H9 (cell line): ENCODE measurements around the gene TTC39A. TPM values are rescaled to one million over a fixed set of nuclear protein-coding genes. Genes with fewer than 3 reads are reported as not detected.

Experiments
- DNase-seq: peaks from one replicate; pipeline ENCODE4 v3.0.0-alpha.2; 2017
- H2AFZ ChIP-seq: one replicate; pipeline ENCODE4 v1.6.1; 2013; ENCODE audit warnings: mild to moderate bottlenecking, low read length, control low read depth, moderate library complexity
- H2AK5ac ChIP-seq: 2 replicates; pipeline ENCODE4 v1.6.1; 2013; ENCODE audit warnings: low read length, control low read depth, mixed read lengths; ENCODE audit not compliant: insufficient read length
- H2BK120ac ChIP-seq: one replicate; pipeline ENCODE4 v1.6.1; 2013; ENCODE audit warnings: low read depth, mild to moderate bottlenecking, low read length, control low read depth, inconsistent platforms; ENCODE audit not compliant: poor library complexity, severe bottlenecking
- H2BK12ac ChIP-seq: 2 replicates; pipeline ENCODE4 v1.6.1; 2013; ENCODE audit warnings: low read length, control low read depth, mixed read lengths, low read depth; ENCODE audit not compliant: insufficient read length
- H2BK15ac ChIP-seq: 2 replicates; pipeline ENCODE4 v1.6.1; 2013; ENCODE audit warnings: low read depth, low read length, control low read depth
- H2BK20ac ChIP-seq: one replicate; pipeline ENCODE4 v1.6.1; 2013; ENCODE audit warnings: low read depth, mild to moderate bottlenecking, low read length, control low read depth, inconsistent platforms; ENCODE audit not compliant: poor library complexity, severe bottlenecking
- H2BK5ac ChIP-seq: 2 replicates; pipeline ENCODE4 v1.6.1; 2013; ENCODE audit warnings: low read length, control low read depth, mixed read lengths; ENCODE audit not compliant: insufficient read length
- H3K14ac ChIP-seq: 2 replicates; pipeline ENCODE4 v1.6.1; 2013; ENCODE audit warnings: low read length, control low read depth; ENCODE audit not compliant: insufficient read depth
- H3K18ac ChIP-seq: 2 replicates; pipeline ENCODE4 v1.6.1; 2013; ENCODE audit warnings: low read depth, mild to moderate bottlenecking, mixed read lengths, low read length, control low read depth; ENCODE audit not compliant: insufficient read length
- H3K23ac ChIP-seq: 2 replicates; pipeline ENCODE4 v1.6.1; 2013; ENCODE audit warnings: low read length, control low read depth, mixed read lengths, low read depth; ENCODE audit not compliant: insufficient read length
- H3K23me2 ChIP-seq: 2 replicates; pipeline ENCODE4 v1.6.1; 2013; ENCODE audit warnings: low read depth, mild to moderate bottlenecking, mixed read lengths, low read length, control low read depth; ENCODE audit not compliant: insufficient read length, poor library complexity, severe bottlenecking
- H3K27ac ChIP-seq: 2 replicates; pipeline ENCODE4 v1.5.1; 2013; ENCODE audit warnings: low read length, control low read depth, mixed read lengths, low read depth; ENCODE audit not compliant: insufficient read length
- H3K27me3 ChIP-seq: 2 replicates; pipeline ENCODE4 v1.6.1; 2013; ENCODE audit warnings: low read length, control low read depth, inconsistent platforms; ENCODE audit not compliant: insufficient read depth
- H3K4ac ChIP-seq: 2 replicates; pipeline ENCODE4 v1.6.1; 2013; ENCODE audit warnings: low read depth, mild to moderate bottlenecking, control low read depth, inconsistent platforms, low read length, moderate library complexity
- H3K4me1 ChIP-seq: 2 replicates; pipeline ENCODE4 v1.6.1; 2013; ENCODE audit warnings: low read length, control low read depth, inconsistent platforms; ENCODE audit not compliant: insufficient read depth
- H3K4me2 ChIP-seq: 2 replicates; pipeline ENCODE4 v1.6.1; 2013; ENCODE audit warnings: low read length, control low read depth, mixed read lengths; ENCODE audit not compliant: insufficient read length, insufficient read depth
- H3K56ac ChIP-seq: 2 replicates; pipeline ENCODE4 v1.6.1; 2013; ENCODE audit warnings: low read depth, mild to moderate bottlenecking, mixed read lengths, low read length, control low read depth; ENCODE audit not compliant: insufficient read length
- H3K79me1 ChIP-seq: 2 replicates; pipeline ENCODE4 v1.6.1; 2013; ENCODE audit warnings: low read depth, mild to moderate bottlenecking, moderate library complexity, low read length, control low read depth, inconsistent platforms; ENCODE audit not compliant: insufficient read depth, poor library complexity, severe bottlenecking
- H3K79me2 ChIP-seq: 2 replicates; pipeline ENCODE4 v1.6.1; 2013; ENCODE audit warnings: low read length, control low read depth, inconsistent platforms; ENCODE audit not compliant: insufficient read depth
- H3K9ac ChIP-seq: 2 replicates; pipeline ENCODE4 v1.6.1; 2013; ENCODE audit warnings: low read length, control low read depth, mixed read lengths; ENCODE audit not compliant: insufficient read length; ENCODE audit errors: extremely low read depth
- H3K9me3 ChIP-seq: one replicate; pipeline ENCODE4 v1.6.1; 2013; ENCODE audit warnings: low read depth, low read length, inconsistent platforms; ENCODE audit not compliant: control insufficient read depth
- H3T11ph ChIP-seq: one replicate; pipeline ENCODE4 v1.6.1; 2013; ENCODE audit warnings: mild to moderate bottlenecking, low read length, control low read depth, inconsistent platforms
- H4K20me1 ChIP-seq: one replicate; pipeline ENCODE4 v1.6.1; 2013; ENCODE audit not compliant: control insufficient read depth, insufficient read length, insufficient read depth
- H4K5ac ChIP-seq: 2 replicates; pipeline ENCODE4 v1.6.1; 2013; ENCODE audit warnings: low read depth, mild to moderate bottlenecking, mixed read lengths, low read length, control low read depth; ENCODE audit not compliant: insufficient read length
- H4K8ac ChIP-seq: replicated peaks from 2 replicates; pipeline ENCODE4 v1.6.1; 2013; ENCODE audit warnings: low read length, control low read depth, mixed read lengths, low read depth; ENCODE audit not compliant: insufficient read length
- H4K91ac ChIP-seq: 2 replicates; pipeline ENCODE4 v1.6.1; 2013; ENCODE audit warnings: low read depth, mild to moderate bottlenecking, moderate library complexity, mixed read lengths, low read length, control low read depth; ENCODE audit not compliant: insufficient read length
- H3K27ac Mint-ChIP-seq, 3 experiments: 2 replicates in 2 of 3; 3 replicates in 1 of 3; pipeline ENCODE4 v1.8.0; 2020 to 2021; ENCODE audit warnings: mixed read lengths in 3 of 3, mild to moderate bottlenecking in 1 of 3, moderate library complexity in 1 of 3
- H3K27me3 Mint-ChIP-seq: 2 replicates; pipeline ENCODE4 v1.8.0; 2021; ENCODE audit warnings: low read depth, mild to moderate bottlenecking, moderate library complexity, mixed read lengths
- H3K36me3 Mint-ChIP-seq, 3 experiments: 2 replicates in 2 of 3; 3 replicates in 1 of 3; pipeline ENCODE4 v1.8.0; 2020 to 2021; ENCODE audit warnings: low read depth in 3 of 3, mixed read lengths in 3 of 3; ENCODE audit not compliant: insufficient read depth in 1 of 3
- H3K4me1 Mint-ChIP-seq, 2 experiments: 2 replicates each; pipeline ENCODE4 v1.8.0; 2020; ENCODE audit warnings: mixed read lengths in 2 of 2
- H3K4me3 Mint-ChIP-seq, 2 experiments: 2 replicates in 1 of 2; 3 replicates in 1 of 2; pipeline ENCODE4 v1.8.0; 2020 to 2021; ENCODE audit warnings: mild to moderate bottlenecking in 2 of 2, mixed read lengths in 2 of 2, moderate library complexity in 1 of 2
- H3K9me3 Mint-ChIP-seq, 2 experiments: 2 replicates in 1 of 2; 3 replicates in 1 of 2; pipeline ENCODE4 v1.8.0; 2020; ENCODE audit warnings: mild to moderate bottlenecking in 2 of 2, mixed read lengths in 2 of 2, moderate library complexity in 1 of 2
- WGBS: extraction: QIAGEN DNeasy Blood & Tissue Kit; methylation state at CpG from one replicate; pipeline ENCODE4 v1.1.7; 2013; ENCODE audit warnings: missing lambda C conversion rate, low lambda C conversion rate, mixed read lengths; ENCODE audit not compliant: insufficient read length; ENCODE audit errors: extremely low coverage; 5-methylcytosine and 5-hydroxymethylcytosine counted together
- total RNA-seq: library from RNA; stranded (reverse); gene quantifications from 2 replicates; pipeline ENCODE4 v1.2.1, GENCODE V29; 2021
- TF ChIP-seq, protein P1 (sequence below): fragments of 200-600 bp; sonication (generic); conservative IDR thresholded peaks from 3 replicates; pipeline ENCODE4 v1.8.0; 2021; ENCODE audit warnings: antibody characterized with exemption, mild to moderate bottlenecking

The TTC39A gene
- total RNA-seq, 1 experiment from 2014 or later: 7.7 TPM

DNA sequence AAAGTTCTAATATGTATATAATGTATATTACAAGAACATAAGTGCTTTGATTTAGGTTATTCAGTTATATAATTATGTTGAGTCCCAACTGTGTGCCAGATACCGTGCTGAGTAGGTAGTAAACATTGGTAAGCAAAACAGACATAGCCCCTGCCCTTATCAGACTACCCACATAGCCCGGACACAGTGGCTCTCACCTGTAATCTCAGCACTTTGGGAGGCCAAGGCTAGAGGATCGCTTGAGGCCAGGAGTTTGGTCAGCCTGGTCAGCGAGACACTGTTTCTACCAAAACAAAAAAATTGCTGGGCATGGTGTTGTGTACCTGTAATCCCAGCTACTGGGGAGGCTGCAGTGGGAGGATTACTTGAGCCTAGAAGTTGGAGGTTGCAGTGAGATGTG is 63.6 kb downstream of the TTC39A start:
- TF ChIP-seq, protein P1, sequence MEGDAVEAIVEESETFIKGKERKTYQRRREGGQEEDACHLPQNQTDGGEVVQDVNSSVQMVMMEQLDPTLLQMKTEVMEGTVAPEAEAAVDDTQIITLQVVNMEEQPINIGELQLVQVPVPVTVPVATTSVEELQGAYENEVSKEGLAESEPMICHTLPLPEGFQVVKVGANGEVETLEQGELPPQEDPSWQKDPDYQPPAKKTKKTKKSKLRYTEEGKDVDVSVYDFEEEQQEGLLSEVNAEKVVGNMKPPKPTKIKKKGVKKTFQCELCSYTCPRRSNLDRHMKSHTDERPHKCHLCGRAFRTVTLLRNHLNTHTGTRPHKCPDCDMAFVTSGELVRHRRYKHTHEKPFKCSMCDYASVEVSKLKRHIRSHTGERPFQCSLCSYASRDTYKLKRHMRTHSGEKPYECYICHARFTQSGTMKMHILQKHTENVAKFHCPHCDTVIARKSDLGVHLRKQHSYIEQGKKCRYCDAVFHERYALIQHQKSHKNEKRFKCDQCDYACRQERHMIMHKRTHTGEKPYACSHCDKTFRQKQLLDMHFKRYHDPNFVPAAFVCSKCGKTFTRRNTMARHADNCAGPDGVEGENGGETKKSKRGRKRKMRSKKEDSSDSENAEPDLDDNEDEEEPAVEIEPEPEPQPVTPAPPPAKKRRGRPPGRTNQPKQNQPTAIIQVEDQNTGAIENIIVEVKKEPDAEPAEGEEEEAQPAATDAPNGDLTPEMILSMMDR: no peak
- no peak overlapping the region for H3K4me2 ChIP-seq
- no peaks in the 10 kb centered on the region for H3K79me1 ChIP-seq
- no peak overlapping the region for H3K56ac ChIP-seq
- no peak overlapping the region for H3K4ac ChIP-seq
- Mint-ChIP-seq H3K27me3 (no peaks in the 10 kb centered on the region), H3K4me3 (no peak overlapping the region), H3K4me1 (peaks cover 16% of the 10 kb centered on the region in 2 experiments), H3K36me3 (peaks cover 5 to 20% (median 18%) of the 10 kb centered on the region in 3 experiments; a peak in 5 of 7 replicates), H3K27ac (no peak overlapping the region), H3K9me3 (no peaks in the 10 kb centered on the region)
- H3K14ac ChIP-seq: no peak overlapping the region
- H2AFZ ChIP-seq: no peak overlapping the region
- no peak overlapping the region for H3K27ac ChIP-seq
- H2BK120ac ChIP-seq: no peak overlapping the region
- H3T11ph ChIP-seq: no peak overlapping the region
- H3K4me1 ChIP-seq: no peaks in the 10 kb centered on the region; the same call in 1 of the 2 replicates
- no peak overlapping the region for H4K91ac ChIP-seq
- no CpG with 5 or more reads among the region's 4 CpGs for WGBS
- H2AK5ac ChIP-seq: no peak overlapping the region
- H2BK12ac ChIP-seq: no peak overlapping the region
- H2BK15ac ChIP-seq: no peak overlapping the region
- H4K5ac ChIP-seq: no peak overlapping the region
- H4K20me1 ChIP-seq: no peaks in the 10 kb centered on the region
- H2BK5ac ChIP-seq: no peak overlapping the region
- no peaks in the 10 kb centered on the region for H3K27me3 ChIP-seq
- no peak overlapping the region for H2BK20ac ChIP-seq
- no peak overlapping the region for H3K23ac ChIP-seq
- H3K18ac ChIP-seq: no peak overlapping the region
- no peaks in the 10 kb centered on the region for H3K23me2 ChIP-seq
- H4K8ac ChIP-seq: no peak overlapping the region
- no peaks in the 10 kb centered on the region for H3K9me3 ChIP-seq
- H3K9ac ChIP-seq: no peak overlapping the region
- H3K79me2 ChIP-seq: no peaks in the 10 kb centered on the region; the same call in 1 of the 2 replicates
- DNase-seq: no peak
